ENCODE measurements around the gene INSYN2B. TPM values are rescaled to one million over a fixed set of nuclear protein-coding genes. Genes with fewer than 3 reads are reported as not detected.

Gene INSYN2B
- polyA plus RNA-seq, 4 donors = 0.01 to 0.03 TPM; not detected in 2

GRCh38 chr5:170006021-170006420, 25.7 kb upstream of the INSYN2B start:
- Histone ChIP-seq H3K27ac (ENCODE audit: low read depth in 1 of 3, low read length in 2 of 3) (no peak overlapping the region), H3K4me3 (ENCODE audit: low read depth in 1 of 3, low read length in 3 of 3) (no peak overlapping the region), H3K36me3 (ENCODE audit: control insufficient read depth in 3 of 3, insufficient read depth in 2 of 3, low read depth in 1 of 3, low read length in 3 of 3) (no peaks in the 10 kb centered on the region), H3K27me3 (ENCODE audit: control insufficient read depth in 3 of 3, insufficient read depth in 3 of 3, low read length in 3 of 3) (no peaks in the 10 kb centered on the region), H3K9me3 (ENCODE audit: control insufficient read depth in 2 of 2, insufficient read depth in 1 of 2, low read depth in 1 of 2, low read length in 1 of 2) (no peaks in the 10 kb centered on the region), H3K4me1 (ENCODE audit: control insufficient read depth in 3 of 3, insufficient read depth in 2 of 3, low read depth in 1 of 3, low read length in 2 of 3) (no peaks in the 10 kb centered on the region)
- no peak for DNase-seq
- 53 to 68% (median 66%) methylated on average over 6 of the region's 6 CpGs for WGBS, 3 donors
- FAIRE-seq = no peak

GRCh38 chr5:170000155-170000554, 19.9 kb upstream of the INSYN2B start:
- H3K4me3 ChIP-seq (ENCODE audit: low read depth in 1 of 3, low read length in 3 of 3) = no peak overlapping the region
- no peak for FAIRE-seq
- H3K4me1 ChIP-seq (ENCODE audit: control insufficient read depth in 3 of 3, insufficient read depth in 2 of 3, low read depth in 1 of 3, low read length in 2 of 3) = no peaks in the 10 kb centered on the region
- WGBS, 3 donors = 85 to 96% (median 89%) methylated on average over 2 of the region's 2 CpGs
- H3K9me3 ChIP-seq (ENCODE audit: control insufficient read depth in 2 of 2, insufficient read depth in 1 of 2, low read depth in 1 of 2, low read length in 1 of 2) = no peaks in the 10 kb centered on the region
- H3K36me3 ChIP-seq (ENCODE audit: control insufficient read depth in 3 of 3, insufficient read depth in 2 of 3, low read depth in 1 of 3, low read length in 3 of 3) = no peaks in the 10 kb centered on the region
- H3K27ac ChIP-seq (ENCODE audit: low read depth in 1 of 3, low read length in 2 of 3) = no peak overlapping the region
- no peaks in the 10 kb centered on the region for H3K27me3 ChIP-seq (ENCODE audit: control insufficient read depth in 3 of 3, insufficient read depth in 3 of 3, low read length in 3 of 3)
- DNase-seq = no peak

- no peak overlapping the region for H3K27ac ChIP-seq (ENCODE audit: low read depth in 1 of 3, low read length in 2 of 3)
- WGBS, 3 donors = 58 to 88% (median 64%) methylated on average over 3 of the region's 3 CpGs
- H3K4me1 ChIP-seq (ENCODE audit: control insufficient read depth in 3 of 3, insufficient read depth in 2 of 3, low read depth in 1 of 3, low read length in 2 of 3) = no peaks in the 10 kb centered on the region
- no peaks in the 10 kb centered on the region for H3K36me3 ChIP-seq (ENCODE audit: control insufficient read depth in 3 of 3, insufficient read depth in 2 of 3, low read depth in 1 of 3, low read length in 3 of 3)
- FAIRE-seq (no peak), DNase-seq (no peak)
- no peaks in the 10 kb centered on the region for H3K27me3 ChIP-seq (ENCODE audit: control insufficient read depth in 3 of 3, insufficient read depth in 3 of 3, low read length in 3 of 3)
- no peak overlapping the region for H3K4me3 ChIP-seq (ENCODE audit: low read depth in 1 of 3, low read length in 3 of 3)
- H3K9me3 ChIP-seq (ENCODE audit: control insufficient read depth in 2 of 2, insufficient read depth in 1 of 2, low read depth in 1 of 2, low read length in 1 of 2) = no peaks in the 10 kb centered on the region
Measured at GRCh38 chr5:169999621-170000020, 19.3 kb upstream of the INSYN2B start.

GRCh38 chr5:169997798-169998197, 17.5 kb upstream of the INSYN2B start:
- Histone ChIP-seq H3K4me1 (ENCODE audit: control insufficient read depth in 3 of 3, insufficient read depth in 2 of 3, low read depth in 1 of 3, low read length in 2 of 3) (no peaks in the 10 kb centered on the region), H3K27me3 (ENCODE audit: control insufficient read depth in 3 of 3, insufficient read depth in 3 of 3, low read length in 3 of 3) (no peaks in the 10 kb centered on the region), H3K4me3 (ENCODE audit: low read depth in 1 of 3, low read length in 3 of 3) (no peak overlapping the region), H3K9me3 (ENCODE audit: control insufficient read depth in 2 of 2, insufficient read depth in 1 of 2, low read depth in 1 of 2, low read length in 1 of 2) (no peaks in the 10 kb centered on the region), H3K27ac (ENCODE audit: low read depth in 1 of 3, low read length in 2 of 3) (no peak overlapping the region), H3K36me3 (ENCODE audit: control insufficient read depth in 3 of 3, insufficient read depth in 2 of 3, low read depth in 1 of 3, low read length in 3 of 3) (no peaks in the 10 kb centered on the region)
- FAIRE-seq (no peak), DNase-seq (no peak)
- WGBS, 3 donors = 84 to 85% (median 84%) methylated on average over 3 of the region's 3 CpGs

- H3K27me3 ChIP-seq (ENCODE audit: control insufficient read depth in 3 of 3, insufficient read depth in 3 of 3, low read length in 3 of 3) = no peaks in the 10 kb centered on the region
- WGBS, 3 donors = 56 to 60% (median 58%) methylated on average over 2 of the region's 2 CpGs
- no peak overlapping the region for H3K27ac ChIP-seq (ENCODE audit: low read depth in 1 of 3, low read length in 2 of 3)
- no peaks in the 10 kb centered on the region for H3K4me1 ChIP-seq (ENCODE audit: control insufficient read depth in 3 of 3, insufficient read depth in 2 of 3, low read depth in 1 of 3, low read length in 2 of 3)
- FAIRE-seq = no peak
- H3K4me3 ChIP-seq (ENCODE audit: low read depth in 1 of 3, low read length in 3 of 3) = no peak overlapping the region
- no peak for DNase-seq
- H3K36me3 ChIP-seq (ENCODE audit: control insufficient read depth in 3 of 3, insufficient read depth in 2 of 3, low read depth in 1 of 3, low read length in 3 of 3) = no peaks in the 10 kb centered on the region
- H3K9me3 ChIP-seq (ENCODE audit: control insufficient read depth in 2 of 2, insufficient read depth in 1 of 2, low read depth in 1 of 2, low read length in 1 of 2) = no peaks in the 10 kb centered on the region
Measured at GRCh38 chr5:169993485-169993790, 13.1 kb upstream of the INSYN2B start.

- H3K27ac ChIP-seq (ENCODE audit: low read depth in 1 of 3, low read length in 2 of 3) = no peak overlapping the region
- 62 to 74% (median 72%) methylated on average over 2 of the region's 2 CpGs for WGBS, 3 donors
- H3K27me3 ChIP-seq (ENCODE audit: control insufficient read depth in 3 of 3, insufficient read depth in 3 of 3, low read length in 3 of 3) = no peaks in the 10 kb centered on the region
- H3K4me1 ChIP-seq (ENCODE audit: control insufficient read depth in 3 of 3, insufficient read depth in 2 of 3, low read depth in 1 of 3, low read length in 2 of 3) = no peaks in the 10 kb centered on the region
- no peaks in the 10 kb centered on the region for H3K36me3 ChIP-seq (ENCODE audit: control insufficient read depth in 3 of 3, insufficient read depth in 2 of 3, low read depth in 1 of 3, low read length in 3 of 3)
- DNase-seq (no peak), FAIRE-seq (no peak)
- no peak overlapping the region for H3K4me3 ChIP-seq (ENCODE audit: low read depth in 1 of 3, low read length in 3 of 3)
- no peaks in the 10 kb centered on the region for H3K9me3 ChIP-seq (ENCODE audit: control insufficient read depth in 2 of 2, insufficient read depth in 1 of 2, low read depth in 1 of 2, low read length in 1 of 2)
Measured at GRCh38 chr5:169992789-169993484, 12.6 kb upstream of the INSYN2B start.

- 77 to 87% (median 84%) methylated on average over 8 of the region's 8 CpGs for WGBS, 3 donors
- no peaks in the 10 kb centered on the region for H3K36me3 ChIP-seq (ENCODE audit: control insufficient read depth in 3 of 3, insufficient read depth in 2 of 3, low read depth in 1 of 3, low read length in 3 of 3)
- FAIRE-seq = no peak
- DNase-seq = no peak
- H3K4me3 ChIP-seq (ENCODE audit: low read depth in 1 of 3, low read length in 3 of 3) = no peak overlapping the region
- H3K27me3 ChIP-seq (ENCODE audit: control insufficient read depth in 3 of 3, insufficient read depth in 3 of 3, low read length in 3 of 3) = no peaks in the 10 kb centered on the region
- no peak overlapping the region for H3K27ac ChIP-seq (ENCODE audit: low read depth in 1 of 3, low read length in 2 of 3)
- H3K4me1 ChIP-seq (ENCODE audit: control insufficient read depth in 3 of 3, insufficient read depth in 2 of 3, low read depth in 1 of 3, low read length in 2 of 3) = no peaks in the 10 kb centered on the region
- no peaks in the 10 kb centered on the region for H3K9me3 ChIP-seq (ENCODE audit: control insufficient read depth in 2 of 2, insufficient read depth in 1 of 2, low read depth in 1 of 2, low read length in 1 of 2)
Measured at GRCh38 chr5:169991115-169991869, 11.0 kb upstream of the INSYN2B start.

- FAIRE-seq (no peak), DNase-seq (no peak)
- H3K27ac ChIP-seq (ENCODE audit: low read depth in 1 of 3, low read length in 2 of 3) = no peak overlapping the region
- no peak overlapping the region for H3K4me3 ChIP-seq (ENCODE audit: low read depth in 1 of 3, low read length in 3 of 3)
- H3K36me3 ChIP-seq (ENCODE audit: control insufficient read depth in 3 of 3, insufficient read depth in 2 of 3, low read depth in 1 of 3, low read length in 3 of 3) = peaks cover 0 to 2% (median 0%) of the 10 kb centered on the region in 3 donors
- WGBS, 3 donors = 63 to 78% (median 68%) methylated on average over 1 of the region's 1 CpG
- no peaks in the 10 kb centered on the region for H3K9me3 ChIP-seq (ENCODE audit: control insufficient read depth in 2 of 2, insufficient read depth in 1 of 2, low read depth in 1 of 2, low read length in 1 of 2)
- no peaks in the 10 kb centered on the region for H3K27me3 ChIP-seq (ENCODE audit: control insufficient read depth in 3 of 3, insufficient read depth in 3 of 3, low read length in 3 of 3)
- H3K4me1 ChIP-seq (ENCODE audit: control insufficient read depth in 3 of 3, insufficient read depth in 2 of 3, low read depth in 1 of 3, low read length in 2 of 3) = no peaks in the 10 kb centered on the region
Measured at GRCh38 chr5:169989365-169989764, 9.1 kb upstream of the INSYN2B start.
